Endothelial cell of umbilical vein (primary cell): ENCODE measurements around the gene PDGFB. TPM values are rescaled to one million over a fixed set of nuclear protein-coding genes. Genes with fewer than 3 reads are reported as not detected.

Experiments used
- BruUV-seq: library from RNA; stranded (reverse); fragments of 400-500 nt; replicated peaks from 2 replicates; lab custom pipeline; 2021; lab: Mats Ljungman, UMichigan
- CTCF ChIA-PET: fragments of 300-600, 350-600 bp; sonication (Branson Sonifier 250); formaldehyde crosslinking; loops from one replicate; lab custom pipeline; 2021; ENCODE audit warnings: antibody characterized with exemption, inconsistent platforms; lab: Charles Lee
- POLR2A ChIA-PET: fragments of 300-600, 350-600 bp; sonication (Branson Sonifier 250); formaldehyde crosslinking; loops from one replicate; lab custom pipeline; 2021; ENCODE audit warnings: antibody characterized with exemption, inconsistent platforms; lab: Charles Lee
- DNase-seq: peaks from one replicate; pipeline ENCODE4 v3.0.0-alpha.2; 2011; ENCODE audit warnings: low read depth, low spot score
- FAIRE-seq: peaks from 2 replicates; lab custom pipeline; 2011; peaks lifted over from hg19 to GRCh38; lab: Jason Lieb, UNC
- H2AFZ ChIP-seq: 2 replicates; pipeline ENCODE4 v1.6.0; 2012; ENCODE audit warnings: low read depth, low read length, control low read depth, inconsistent platforms
- H3K27ac ChIP-seq: 2 replicates; pipeline ENCODE4 v1.5.1; 2011; ENCODE audit warnings: low read depth, mild to moderate bottlenecking, control low read depth, low read length, moderate library complexity; ENCODE audit not compliant: insufficient read depth
- H3K27me3 ChIP-seq, 2 experiments: 2 replicates each; pipeline versions ENCODE4 v1.6.0 to v1.6.1; 2011; ENCODE audit warnings: low read length in 2 of 2, mixed read lengths in 1 of 2; ENCODE audit not compliant: control insufficient read depth in 2 of 2, insufficient read depth in 2 of 2
- H3K36me3 ChIP-seq, 2 experiments: 2 replicates in 1 of 2; 3 replicates in 1 of 2; pipeline ENCODE4 v1.5.1; 2011; ENCODE audit warnings: low read length in 2 of 2, mild to moderate bottlenecking in 1 of 2, moderate library complexity in 1 of 2; ENCODE audit not compliant: control insufficient read depth in 2 of 2, insufficient read depth in 2 of 2; ENCODE audit errors: extremely low read depth in 1 of 2
- H3K4me1 ChIP-seq: 3 replicates; pipeline ENCODE4 v1.5.1; 2011; ENCODE audit warnings: mild to moderate bottlenecking, low read length; ENCODE audit not compliant: control insufficient read depth, insufficient read depth; ENCODE audit errors: extremely low read depth
- H3K4me2 ChIP-seq: 2 replicates; pipeline ENCODE4 v1.6.1; 2011; ENCODE audit warnings: low read length, control low read depth, mixed read lengths; ENCODE audit not compliant: insufficient read depth
- H3K4me3 ChIP-seq, 3 experiments: fragments of 200-600 bp in 1 of 3; sonication (generic), shearing (Covaris generic) in 1 of 3; replicated peaks in 1 of 3; 2 replicates each; pipeline ENCODE4 v1.5.1; 2011 to 2016; ENCODE audit warnings: control low read depth in 3 of 3, low read length in 3 of 3, mild to moderate bottlenecking in 2 of 3, inconsistent platforms in 1 of 3, low read depth in 1 of 3, moderate library complexity in 1 of 3; ENCODE audit not compliant: insufficient read depth in 1 of 3
- H3K79me2 ChIP-seq: 2 replicates; pipeline ENCODE4 v1.6.0; 2012; ENCODE audit warnings: low read length, inconsistent platforms; ENCODE audit not compliant: control insufficient read depth, insufficient read depth
- H3K9ac ChIP-seq: replicated peaks from 2 replicates; pipeline ENCODE3; 2011; ENCODE audit warnings: low read length, control low read depth; ENCODE audit not compliant: insufficient read depth; ENCODE audit errors: extremely low read depth
- H3K9me1 ChIP-seq: replicated peaks from 3 replicates; pipeline ENCODE4 v1.6.0; 2011; ENCODE audit warnings: mild to moderate bottlenecking, low read length; ENCODE audit not compliant: control insufficient read depth, insufficient read depth; ENCODE audit errors: extremely low read depth
- H3K9me3 ChIP-seq: replicated peaks from 2 replicates; pipeline ENCODE4 v1.5.1; 2012; ENCODE audit warnings: low read length, inconsistent platforms; ENCODE audit not compliant: control insufficient read depth, insufficient read depth
- H4K20me1 ChIP-seq: replicated peaks from 2 replicates; pipeline ENCODE3; 2011; ENCODE audit warnings: mild to moderate bottlenecking, low read length; ENCODE audit not compliant: control insufficient read depth, insufficient read depth; ENCODE audit errors: extremely low read depth
- EZH2 ChIP-seq: IDR thresholded peaks from 2 replicates; pipeline ENCODE4 v1.6.1; 2012; ENCODE audit warnings: borderline replicate concordance, low read depth, mild to moderate bottlenecking, moderate library complexity, low read length, inconsistent platforms; ENCODE audit not compliant: severe bottlenecking
- FOS ChIP-seq: IDR thresholded peaks from 2 replicates; pipeline ENCODE4 v1.6.1; 2011; ENCODE audit warnings: mild to moderate bottlenecking, low read length, moderate library complexity, borderline replicate concordance; ENCODE audit not compliant: insufficient read depth
- GATA2 ChIP-seq: IDR thresholded peaks from 2 replicates; pipeline ENCODE4 v1.7.0; 2011; ENCODE audit warnings: low read depth, mild to moderate bottlenecking, moderate library complexity, mixed read lengths, low read length; ENCODE audit not compliant: insufficient read length, insufficient read depth
- JUN ChIP-seq: IDR thresholded peaks from 2 replicates; pipeline ENCODE4 v1.6.1; 2011; ENCODE audit warnings: borderline replicate concordance, low read depth; ENCODE audit not compliant: insufficient read length, insufficient read depth
- MYC ChIP-seq: IDR thresholded peaks from one replicate; pipeline ENCODE4 v1.6.1; 2011; ENCODE audit warnings: mild to moderate bottlenecking, low read depth, low read length
- POLR2A ChIP-seq: IDR thresholded peaks from 2 replicates; pipeline ENCODE4 v1.6.1; 2012; ENCODE audit warnings: low read depth, mild to moderate bottlenecking, control low read depth, low read length
- POLR2AphosphoS5 ChIP-seq: IDR thresholded peaks from 2 replicates; pipeline ENCODE4 v1.6.1; 2012; ENCODE audit warnings: low read depth, mild to moderate bottlenecking, control low read depth, low read length, moderate library complexity; ENCODE audit not compliant: insufficient read depth
- dilution Hi-C: fragments of 300-500 bp; cut with MboI; formaldehyde crosslinking; loops from one replicate; pipeline ENCODE4 v1.15.0; 2019; ENCODE audit warnings: low sequenced_read_pairs; ENCODE audit not compliant: extremely low pct_ligation_motif_present
- intact Hi-C: fragments of 100-400 bp; cut with micrococcal nuclease; formaldehyde crosslinking; loops from one replicate; pipeline ENCODE4 v1.10.0; 2022
- polyA plus RNA-seq, 4 experiments: library from polyadenylated mRNA; depleted of rRNA in 3 of 4; stranded (reverse) in 3 of 4; unstranded in 1 of 4; fragments of >200 nt; gene quantifications; 2 replicates each; pipeline versions ENCODE4 v1.2.1 to v1.2.3, GENCODE V29; 2011 to 2012; ENCODE audit warnings: missing spikeins in 1 of 4
- total RNA-seq: library from RNA; stranded (reverse); gene quantifications from 2 replicates; pipeline ENCODE4 v1.2.3, GENCODE V29; 2021
- TF ChIP-seq, protein P1 (sequence below): IDR thresholded peaks from 2 replicates; pipeline ENCODE4 v1.6.1; 2011; ENCODE audit not compliant: insufficient read depth, insufficient read length
- TF ChIP-seq, protein P2 (sequence below), 2 donors: IDR thresholded peaks; 1 replicate in 1 of 2; 2 replicates in 1 of 2; pipeline ENCODE4 v1.5.1; 2011; ENCODE audit warnings: low read length in 2 of 2, mild to moderate bottlenecking in 2 of 2, moderate library complexity in 2 of 2, control low read depth in 1 of 2, inconsistent platforms in 1 of 2, low read depth in 1 of 2; ENCODE audit not compliant: insufficient read depth in 1 of 2; ENCODE audit errors: extremely low read depth in 1 of 2

PDGFB gene
- total and polyA plus RNA-seq, 2 donors (not counting 3 experiments of a cell fraction or from before 2014, with no cell fraction given): 135 to 240 TPM

DNA sequence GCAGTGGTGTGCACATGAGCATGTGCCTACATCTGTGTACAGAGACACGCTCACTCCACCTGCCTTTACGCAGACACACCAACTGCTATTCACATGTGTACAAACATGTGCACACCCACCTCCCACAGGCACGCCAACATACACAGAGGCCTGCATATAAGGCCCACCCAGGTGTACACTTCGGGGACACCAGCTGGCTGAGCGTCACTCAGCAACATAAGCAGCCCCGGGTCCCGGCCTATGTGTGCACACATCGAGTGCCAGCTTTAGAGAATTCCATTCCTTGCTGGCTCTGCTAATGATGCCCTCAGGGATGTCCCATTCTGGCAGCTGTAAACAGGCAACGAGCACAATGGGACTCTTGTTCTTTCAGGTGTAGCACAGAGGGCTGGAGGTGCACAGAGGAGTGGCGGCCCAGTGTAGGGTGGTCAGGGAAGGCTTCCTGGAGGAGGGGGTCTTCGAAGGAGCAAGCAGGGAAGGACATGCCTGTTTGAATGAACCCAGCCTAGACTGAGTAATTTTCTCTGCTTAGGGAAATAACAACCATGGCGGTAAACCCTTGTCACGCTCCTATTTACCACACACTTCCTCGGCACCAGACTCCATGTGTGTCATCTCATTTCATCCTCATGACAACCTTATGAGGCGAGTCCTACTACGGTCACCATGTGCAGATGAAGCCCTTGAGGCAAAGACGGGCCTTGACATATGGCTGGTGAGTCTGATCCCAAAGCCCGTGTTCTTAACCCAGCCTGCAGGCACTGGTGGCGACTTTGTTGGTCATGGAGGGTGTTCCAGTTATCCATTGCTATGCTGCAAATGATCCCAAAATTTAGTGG is 39.6 kb upstream of the PDGFB start:
- BruUV-seq: no TSS peak

DNA sequence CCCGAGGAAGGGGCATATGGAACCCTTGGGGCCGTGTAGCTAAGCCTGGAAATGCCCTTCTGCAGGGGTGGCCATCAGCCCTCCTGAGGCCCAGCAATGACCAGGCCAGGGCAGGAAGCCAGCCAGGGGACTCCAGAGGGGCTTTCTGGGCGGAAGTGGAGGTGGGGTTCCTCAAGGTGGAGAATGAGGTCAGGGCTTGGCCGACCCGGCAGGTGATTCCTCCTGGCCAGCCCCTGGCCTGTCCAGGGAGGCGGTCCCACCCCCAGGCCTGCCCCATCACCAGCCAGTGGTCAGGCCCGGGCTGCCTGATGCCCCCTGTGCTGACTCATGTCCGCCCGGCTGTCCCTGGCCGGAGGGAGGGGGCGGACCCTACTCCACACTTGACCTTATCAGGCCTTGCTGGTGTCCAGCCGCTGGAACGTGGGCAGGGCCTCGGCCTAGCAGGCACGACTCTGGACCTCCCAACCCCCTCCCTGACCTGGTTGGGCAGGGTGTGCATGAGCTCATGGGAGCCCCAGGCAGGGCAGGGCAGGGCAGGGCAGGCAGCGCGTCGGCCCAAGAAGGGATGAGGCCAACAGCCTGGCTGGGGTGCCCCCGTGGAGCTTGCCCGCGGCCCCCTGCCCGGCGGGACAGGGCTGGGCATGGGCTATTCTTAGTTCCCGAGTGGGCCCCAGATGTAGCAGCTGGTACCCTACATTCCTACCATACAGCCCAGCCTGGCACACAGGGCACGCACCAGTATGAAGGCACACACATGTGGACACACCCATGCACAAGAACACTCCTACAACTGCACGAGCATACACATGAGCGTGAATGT is 38.8 kb upstream of the PDGFB start:
- TF ChIP-seq, protein P1, sequence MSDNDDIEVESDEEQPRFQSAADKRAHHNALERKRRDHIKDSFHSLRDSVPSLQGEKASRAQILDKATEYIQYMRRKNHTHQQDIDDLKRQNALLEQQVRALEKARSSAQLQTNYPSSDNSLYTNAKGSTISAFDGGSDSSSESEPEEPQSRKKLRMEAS: peak; percentile 42
- TF ChIP-seq EZH2 (no peak), FOS (peak; percentile 88), MYC (peak; percentile 84), POLR2A (peak; percentile 53), POLR2AphosphoS5 (peak; percentile 78), GATA2 (peak; percentile 50), JUN (peak; percentile 46)
- TF ChIP-seq, protein P2, sequence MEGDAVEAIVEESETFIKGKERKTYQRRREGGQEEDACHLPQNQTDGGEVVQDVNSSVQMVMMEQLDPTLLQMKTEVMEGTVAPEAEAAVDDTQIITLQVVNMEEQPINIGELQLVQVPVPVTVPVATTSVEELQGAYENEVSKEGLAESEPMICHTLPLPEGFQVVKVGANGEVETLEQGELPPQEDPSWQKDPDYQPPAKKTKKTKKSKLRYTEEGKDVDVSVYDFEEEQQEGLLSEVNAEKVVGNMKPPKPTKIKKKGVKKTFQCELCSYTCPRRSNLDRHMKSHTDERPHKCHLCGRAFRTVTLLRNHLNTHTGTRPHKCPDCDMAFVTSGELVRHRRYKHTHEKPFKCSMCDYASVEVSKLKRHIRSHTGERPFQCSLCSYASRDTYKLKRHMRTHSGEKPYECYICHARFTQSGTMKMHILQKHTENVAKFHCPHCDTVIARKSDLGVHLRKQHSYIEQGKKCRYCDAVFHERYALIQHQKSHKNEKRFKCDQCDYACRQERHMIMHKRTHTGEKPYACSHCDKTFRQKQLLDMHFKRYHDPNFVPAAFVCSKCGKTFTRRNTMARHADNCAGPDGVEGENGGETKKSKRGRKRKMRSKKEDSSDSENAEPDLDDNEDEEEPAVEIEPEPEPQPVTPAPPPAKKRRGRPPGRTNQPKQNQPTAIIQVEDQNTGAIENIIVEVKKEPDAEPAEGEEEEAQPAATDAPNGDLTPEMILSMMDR (IDR thresholded peaks at IDR 0.05; ENCODE audit: extremely low read depth in 1 of 2, insufficient read depth in 1 of 2, low read depth in 1 of 2, low read length in 2 of 2): no peak
- no peaks in the 10 kb centered on the region for H4K20me1 ChIP-seq
- ChIA-PET POLR2A (interaction anchor here (0.7 to 3.3 kb wide), 10 partner anchors 9 to 116 kb away, joined by 3 to 20 read pairs (median 4); partner anchors contain the start of gene PDGFB), CTCF (interaction anchor here (0.7 to 2.7 kb wide), 26 partner anchors 9 to 148 kb away, joined by 3 to 18 read pairs (median 6); partner anchors contain the start of gene PDGFB)
- peak overlapping the region; percentile 21 for H3K4me2 ChIP-seq
- peak overlapping the region; percentile 93 for H3K27ac ChIP-seq
- H3K27me3 ChIP-seq: no peaks in the 10 kb centered on the region
- dilution Hi-C loops: no loop called here
- intact Hi-C loops: loop anchor here (1.0 kb wide), 7 partner anchors 9 to 113 kb away; no protein-coding TSS in a partner anchor
- H3K79me2 ChIP-seq: no peaks in the 10 kb centered on the region
- FAIRE-seq (no peak), DNase-seq (peak; percentile 91)
- H2AFZ ChIP-seq: no peak overlapping the region
- no peak overlapping the region for H3K4me3 ChIP-seq
- no peaks in the 10 kb centered on the region for H3K36me3 ChIP-seq
- TSS peak; percentile 68 for BruUV-seq
- no peaks in the 10 kb centered on the region for H3K9me3 ChIP-seq
- H3K9me1 ChIP-seq: no peaks in the 10 kb centered on the region
- peaks cover 43% of the 10 kb centered on the region for H3K4me1 ChIP-seq
- peak overlapping the region; percentile 74 for H3K9ac ChIP-seq

More for the DNA sequence above, 39.6 kb upstream of the PDGFB start:
- peak overlapping the region; percentile 93 for H3K27ac ChIP-seq
- H3K9me1 ChIP-seq: no peaks in the 10 kb centered on the region
- dilution Hi-C loops: no loop called here
- H3K4me1 ChIP-seq: peaks cover 40% of the 10 kb centered on the region
- H3K27me3 ChIP-seq: no peaks in the 10 kb centered on the region
- no peaks in the 10 kb centered on the region for H3K36me3 ChIP-seq
- H3K4me3 ChIP-seq: no peak overlapping the region
- H3K9me3 ChIP-seq: no peaks in the 10 kb centered on the region
- no peak for FAIRE-seq
- ChIA-PET POLR2A (interaction anchor here (1.1 to 3.3 kb wide), 4 partner anchors 27 to 117 kb away, joined by 4 to 20 read pairs (median 4); partner anchors contain the start of gene PDGFB), CTCF (interaction anchor here (1.1 to 2.7 kb wide), 10 partner anchors 8 to 114 kb away, joined by 4 to 18 read pairs (median 8); no protein-coding TSS in a partner anchor)
- TF ChIP-seq GATA2: no peak
- TF ChIP-seq, protein P1: peak; percentile 51
- no peaks in the 10 kb centered on the region for H3K79me2 ChIP-seq
- intact Hi-C loops: no loop called here
- DNase-seq: no peak
- H3K9ac ChIP-seq: no peak overlapping the region
- no peak overlapping the region for H2AFZ ChIP-seq
- no peaks in the 10 kb centered on the region for H4K20me1 ChIP-seq
- no peak overlapping the region for H3K4me2 ChIP-seq
